ENCODE data around the gene SCN2B. TPM values are rescaled to one million over a fixed set of nuclear protein-coding genes. Genes with fewer than 3 reads are reported as not detected.

Gene SCN2B
- total and polyA plus RNA-seq, 2 of the 13 experiments (the other 11 are each of a cell fraction or from before 2014, with no cell fraction given) = 0.01 to 0.02 TPM

- CTCF ChIA-PET (ENCODE audit: low intra/inter-chr PET ratio, low total read pairs) = no interaction called here
- BruUV-seq (replicated peaks) = no TSS peak
- WGBS (ENCODE audit: low lambda C conversion rate) = 6% methylated on average over 5 of the region's 7 CpGs
- no peaks in the 10 kb centered on the region for H3K36me3 ChIP-seq (replicated peaks in 1 of 2; ENCODE audit: control insufficient read depth in 1 of 2, insufficient read depth in 2 of 2, low read length in 2 of 2)
- H3K4me2 ChIP-seq (ENCODE audit: low read depth, low read length) = no peak overlapping the region
- DNase-seq (ENCODE audit: low spot score) (no peak), FAIRE-seq (no peak), ATAC-seq (no peak)
- H3K79me2 ChIP-seq (ENCODE audit: insufficient read depth, low read length) = no peaks in the 10 kb centered on the region
- POLR2A ChIA-PET = no interaction called here
- peaks cover 12 to 54% of the 10 kb centered on the region in 2 experiments; a peak in 4 of 5 replicates for H3K27me3 ChIP-seq (ENCODE audit: control insufficient read depth in 1 of 2, insufficient read depth in 2 of 2, low read length in 2 of 2)
- H3K4me1 ChIP-seq (ENCODE audit: insufficient read depth, low read length) = no peaks in the 10 kb centered on the region
- no peak overlapping the region for H3K4me3 ChIP-seq (replicated peaks in 1 of 3; ENCODE audit: insufficient read depth in 1 of 3, low read depth in 2 of 3, low read length in 3 of 3)
- no peaks in the 10 kb centered on the region for H3K9me3 ChIP-seq (ENCODE audit: low read length)
- H4K20me1 ChIP-seq (ENCODE audit: insufficient read depth, low read length) = no peaks in the 10 kb centered on the region
- in situ Hi-C loops (cut with HindIII; ENCODE audit: extremely low pct_ligation_motif_present, low pct_unique_long_range_greater_than_20kb) = loop anchor here (25.0 kb wide), 1 partner anchor 352 kb away; no protein-coding TSS in a partner anchor
- no peak overlapping the region for H3K27ac ChIP-seq (ENCODE audit: extremely low read length, insufficient read depth, low read length)
- H3K9ac ChIP-seq (ENCODE audit: insufficient read depth, low read depth, low read length) = no peak overlapping the region
- intact Hi-C loops (cut with micrococcal nuclease; ENCODE audit: unreplicated experiment) = no loop called here
- no peak overlapping the region for H2AFZ ChIP-seq (ENCODE audit: low read length)
- TF ChIP-seq ZNF430 (CRISPR knock-in tag; IDR thresholded peaks at IDR 0.05) = no peak
- no peak for TF ChIP-seq ZNF670 (CRISPR knock-in tag; IDR thresholded peaks at IDR 0.05; ENCODE audit: borderline replicate concordance)
- no peak for TF ChIP-seq ZNF772 (CRISPR knock-in tag; IDR thresholded peaks at IDR 0.05)
- no peak for TF ChIP-seq ZNF180 (CRISPR knock-in tag; IDR thresholded peaks at IDR 0.05; ENCODE audit: borderline replicate concordance, low read depth)
- no peak for TF ChIP-seq SETDB1 (CRISPR knock-in tag; IDR thresholded peaks at IDR 0.05; ENCODE audit: borderline replicate concordance)
- no peak for TF ChIP-seq KLF9 (CRISPR knock-in tag; IDR thresholded peaks at IDR 0.05; ENCODE audit: low read depth)
- no peak for TF ChIP-seq ZNF770 (CRISPR knock-in tag; IDR thresholded peaks at IDR 0.05)
- no peak for TF ChIP-seq PHF21A (CRISPR knock-in tag; IDR thresholded peaks at IDR 0.05)
- TF ChIP-seq TP53 (CRISPR knock-in tag; conservative IDR thresholded peaks at IDR 0.05) = no peak
- TF ChIP-seq ZBTB40 (IDR thresholded peaks at IDR 0.05) = no peak
- TF ChIP-seq ZBTB40 (CRISPR knock-in tag; IDR thresholded peaks at IDR 0.05) = no peak
- no peak for TF ChIP-seq ZNF7 (CRISPR knock-in tag; IDR thresholded peaks at IDR 0.05)
- no peak for TF ChIP-seq TSC22D2 (CRISPR knock-in tag; IDR thresholded peaks at IDR 0.05; ENCODE audit: borderline replicate concordance)
- no peak for TF ChIP-seq KDM3A (CRISPR knock-in tag; IDR thresholded peaks at IDR 0.05; ENCODE audit: low read depth)
- TF ChIP-seq HHEX (CRISPR knock-in tag; IDR thresholded peaks at IDR 0.05) = no peak
These were observed 41.2 kb downstream of the SCN2B start for GRCh38 chr11:118135051-118135795.
